HG03460 (cell line): ENCODE measurements around the gene ACSM5.
"Not testable (repeated sequence)": the region's sequence is repeated elsewhere in the genome, so short reads cannot be mapped to it uniquely, and the experiment has no call there.

Source experiments
- ATAC-seq: cut with Tn5 transposase; IDR thresholded peaks from one replicate; pipeline ENCODE4 v1.9.1; 2021; ENCODE audit not compliant: unreplicated experiment

Gene ACSM5

GRCh38 chr16:20446652-20447393 is 37.5 kb downstream of the ACSM5 start:
- ATAC-seq, result not testable (repeated sequence)

- ATAC-seq, result not testable (repeated sequence)
Measured at GRCh38 chr16:20451364-20451763, 42.0 kb downstream of the ACSM5 start, which contains the start of gene ACSM2A. Gene ACSM2A (plus strand): TSS chr16:20451521. CDS start chr16:20460115, 8,594 bp downstream.

- not testable (repeated sequence) for ATAC-seq
Measured at GRCh38 chr16:20453633-20454032, 44.3 kb downstream of the ACSM5 start.

GRCh38 chr16:20459227-20459626 is 49.9 kb downstream of the ACSM5 start:
- ATAC-seq, result not testable (repeated sequence)

GRCh38 chr16:20460313-20460712 is 51.0 kb downstream of the ACSM5 start:
- not testable (repeated sequence) for ATAC-seq

GRCh38 chr16:20468954-20469353 is 59.6 kb downstream of the ACSM5 start:
- not testable (repeated sequence) for ATAC-seq

- ATAC-seq, result not testable (repeated sequence)
Measured at GRCh38 chr16:20469930-20470329, 60.6 kb downstream of the ACSM5 start.

GRCh38 chr16:20470732-20471131 is 61.4 kb downstream of the ACSM5 start:
- ATAC-seq, result not testable (repeated sequence)

GRCh38 chr16:20477188-20477744 is 67.9 kb downstream of the ACSM5 start:
- ATAC-seq, result not testable (repeated sequence)

- ATAC-seq, result not testable (repeated sequence)
Measured at GRCh38 chr16:20483989-20484388, 74.7 kb downstream of the ACSM5 start.

GRCh38 chr16:20484726-20485125 is 75.4 kb downstream of the ACSM5 start:
- ATAC-seq, result no peak

GRCh38 chr16:20485408-20485807 is 76.1 kb downstream of the ACSM5 start:
- ATAC-seq, result no peak
